Panc1 (cell line): ENCODE results near the gene MPV17.

Experiments used
- CTCF ChIP-seq: fragments of 450-650 bp; IDR thresholded peaks from 2 replicates; pipeline ENCODE4 v1.5.1; 2017; ENCODE audit warnings: mild to moderate bottlenecking
- POLR2AphosphoS5 ChIP-seq: IDR thresholded peaks from 2 replicates; pipeline ENCODE4 v1.6.1; 2012; ENCODE audit warnings: mild to moderate bottlenecking, low read depth, low read length, moderate library complexity
- SIN3A ChIP-seq: IDR thresholded peaks from 2 replicates; pipeline ENCODE4 v1.6.1; 2012; ENCODE audit warnings: low read depth, mild to moderate bottlenecking, low read length, moderate library complexity, borderline replicate concordance; ENCODE audit not compliant: insufficient read depth
- TCF7L2 ChIP-seq: IDR thresholded peaks from 2 replicates; pipeline ENCODE4 v1.6.1; 2011; ENCODE audit warnings: mild to moderate bottlenecking, low read depth, low read length, inconsistent platforms
- TF ChIP-seq, protein P1 (sequence below), 2 experiments: IDR thresholded peaks; 2 replicates each; pipeline ENCODE4 v1.6.1; 2011 to 2012; ENCODE audit warnings: low read depth in 2 of 2, control low read depth in 1 of 2, low read length in 1 of 2, mild to moderate bottlenecking in 1 of 2, moderate library complexity in 1 of 2; ENCODE audit not compliant: insufficient read depth in 1 of 2

GRCh38 chr2:27303093-27304025 lies 19.5 kb downstream of the MPV17 start:
- TF ChIP-seq, protein P1, sequence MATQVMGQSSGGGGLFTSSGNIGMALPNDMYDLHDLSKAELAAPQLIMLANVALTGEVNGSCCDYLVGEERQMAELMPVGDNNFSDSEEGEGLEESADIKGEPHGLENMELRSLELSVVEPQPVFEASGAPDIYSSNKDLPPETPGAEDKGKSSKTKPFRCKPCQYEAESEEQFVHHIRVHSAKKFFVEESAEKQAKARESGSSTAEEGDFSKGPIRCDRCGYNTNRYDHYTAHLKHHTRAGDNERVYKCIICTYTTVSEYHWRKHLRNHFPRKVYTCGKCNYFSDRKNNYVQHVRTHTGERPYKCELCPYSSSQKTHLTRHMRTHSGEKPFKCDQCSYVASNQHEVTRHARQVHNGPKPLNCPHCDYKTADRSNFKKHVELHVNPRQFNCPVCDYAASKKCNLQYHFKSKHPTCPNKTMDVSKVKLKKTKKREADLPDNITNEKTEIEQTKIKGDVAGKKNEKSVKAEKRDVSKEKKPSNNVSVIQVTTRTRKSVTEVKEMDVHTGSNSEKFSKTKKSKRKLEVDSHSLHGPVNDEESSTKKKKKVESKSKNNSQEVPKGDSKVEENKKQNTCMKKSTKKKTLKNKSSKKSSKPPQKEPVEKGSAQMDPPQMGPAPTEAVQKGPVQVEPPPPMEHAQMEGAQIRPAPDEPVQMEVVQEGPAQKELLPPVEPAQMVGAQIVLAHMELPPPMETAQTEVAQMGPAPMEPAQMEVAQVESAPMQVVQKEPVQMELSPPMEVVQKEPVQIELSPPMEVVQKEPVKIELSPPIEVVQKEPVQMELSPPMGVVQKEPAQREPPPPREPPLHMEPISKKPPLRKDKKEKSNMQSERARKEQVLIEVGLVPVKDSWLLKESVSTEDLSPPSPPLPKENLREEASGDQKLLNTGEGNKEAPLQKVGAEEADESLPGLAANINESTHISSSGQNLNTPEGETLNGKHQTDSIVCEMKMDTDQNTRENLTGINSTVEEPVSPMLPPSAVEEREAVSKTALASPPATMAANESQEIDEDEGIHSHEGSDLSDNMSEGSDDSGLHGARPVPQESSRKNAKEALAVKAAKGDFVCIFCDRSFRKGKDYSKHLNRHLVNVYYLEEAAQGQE (IDR thresholded peaks at IDR 0.05; ENCODE audit: insufficient read depth in 1 of 2, low read depth in 2 of 2, low read length in 1 of 2) = no peak
- TF ChIP-seq POLR2AphosphoS5 (no peak), CTCF (peak; percentile 93), SIN3A (no peak), TCF7L2 (no peak)
